Nucleus accumbens (tissue), 56 donors: ENCODE data around the gene SOX30.

Experiments used
- DNase-seq, 56 donors: peaks; one replicate each; lab custom pipeline; 2025; lab: John Stamatoyannopoulos, UW

Gene SOX30

GRCh38 chr5:157610990-157611389 is 41.2 kb downstream of the SOX30 start:
- DNase-seq = no peak

- DNase-seq = no peak
These were observed 43.2 kb downstream of the SOX30 start for GRCh38 chr5:157608972-157609565.

GRCh38 chr5:157607371-157608161 is 44.7 kb downstream of the SOX30 start:
- DNase-seq = no peak

GRCh38 chr5:157606046-157606445 is 46.2 kb downstream of the SOX30 start:
- no peak for DNase-seq

- DNase-seq = no peak
These were observed 48.7 kb downstream of the SOX30 start for GRCh38 chr5:157603333-157604190.

GRCh38 chr5:157602505-157602904 is 49.7 kb downstream of the SOX30 start:
- DNase-seq = no peak

- DNase-seq = no peak
These were observed 52.0 kb downstream of the SOX30 start for GRCh38 chr5:157600252-157600651.

GRCh38 chr5:157599565-157599964 is 52.7 kb downstream of the SOX30 start:
- DNase-seq = no peak

GRCh38 chr5:157598350-157598936 is 53.8 kb downstream of the SOX30 start:
- DNase-seq = no peak

- no peak for DNase-seq
These were observed 55.0 kb downstream of the SOX30 start for GRCh38 chr5:157597277-157597676.

GRCh38 chr5:157596487-157596886 is 55.8 kb downstream of the SOX30 start:
- no peak for DNase-seq

- DNase-seq = no peak
These were observed 57.4 kb downstream of the SOX30 start for GRCh38 chr5:157594675-157595459.

- DNase-seq = no peak
These were observed 58.0 kb downstream of the SOX30 start for GRCh38 chr5:157594257-157594656.

- DNase-seq = no peak
These were observed 59.0 kb downstream of the SOX30 start for GRCh38 chr5:157593052-157593757.

- DNase-seq = no peak
These were observed 59.6 kb downstream of the SOX30 start for GRCh38 chr5:157592594-157592993.

GRCh38 chr5:157590478-157590877 is 61.8 kb downstream of the SOX30 start:
- no peak for DNase-seq

GRCh38 chr5:157584628-157585027 is 67.6 kb downstream of the SOX30 start:
- no peak for DNase-seq

GRCh38 chr5:157582731-157583620 is 69.3 kb downstream of the SOX30 start:
- DNase-seq = no peak
